Smooth muscle cell (in vitro differentiated cells): Measurements from ENCODE around the gene SLC30A7. TPM values are rescaled to one million over a fixed set of nuclear protein-coding genes. Genes with fewer than 3 reads are reported as not detected.

ENCODE experiments used
- DNase-seq: peaks from one replicate; lab custom pipeline; 2025; ENCODE audit not compliant: unreplicated experiment; lab: John Stamatoyannopoulos, UW
- H2AFZ ChIP-seq: fragments of 200-600 bp; sonication (generic); 2 replicates; pipeline ENCODE4 v1.6.0; 2016; ENCODE audit warnings: antibody characterized with exemption, low read depth, mild to moderate bottlenecking
- H3F3A ChIP-seq: fragments of 200-600 bp; sonication (generic); 2 replicates; pipeline ENCODE4 v1.6.0; 2017; ENCODE audit warnings: antibody characterized with exemption, low read depth
- H3K27ac ChIP-seq: fragments of 200-600 bp; sonication (generic); 2 replicates; pipeline ENCODE4 v1.5.1; 2016; ENCODE audit warnings: low read depth, mild to moderate bottlenecking
- H3K27me3 ChIP-seq: fragments of 200-600 bp; sonication (generic); 2 replicates; pipeline ENCODE4 v1.6.1; 2016; ENCODE audit warnings: low read depth, mild to moderate bottlenecking
- H3K36me3 ChIP-seq: fragments of 200-600 bp; sonication (generic); 2 replicates; pipeline ENCODE4 v1.5.1; 2016; ENCODE audit warnings: low read depth
- H3K4me1 ChIP-seq: fragments of 200-600 bp; sonication (generic); 2 replicates; pipeline ENCODE4 v1.5.1; 2016; ENCODE audit warnings: low read depth
- H3K4me2 ChIP-seq: fragments of 200-600 bp; sonication (generic); 2 replicates; pipeline ENCODE4 v1.6.0; 2016; ENCODE audit warnings: mild to moderate bottlenecking
- H3K4me3 ChIP-seq: fragments of 200-600 bp; sonication (generic); 2 replicates; pipeline ENCODE4 v1.5.1; 2016; ENCODE audit warnings: mild to moderate bottlenecking
- H3K79me2 ChIP-seq: fragments of 200-600 bp; sonication (generic); 2 replicates; pipeline ENCODE4 v1.6.0; 2016; ENCODE audit warnings: low read depth, mild to moderate bottlenecking
- H3K9ac ChIP-seq: fragments of 200-600 bp; sonication (generic); 2 replicates; pipeline ENCODE4 v1.6.0; 2016; ENCODE audit warnings: low read depth
- H3K9me3 ChIP-seq: fragments of 200-600 bp; sonication (generic); replicated peaks from 2 replicates; pipeline ENCODE4 v1.5.1; 2016; ENCODE audit warnings: low read depth
- H4K20me1 ChIP-seq: fragments of 200-600 bp; sonication (generic); 2 replicates; pipeline ENCODE4 v1.6.0; 2016; ENCODE audit warnings: low read depth
- CTCF ChIP-seq: fragments of 200-600 bp; sonication (generic); IDR thresholded peaks from 2 replicates; pipeline ENCODE4 v1.5.1; 2017; ENCODE audit warnings: borderline replicate concordance, mild to moderate bottlenecking, antibody characterized with exemption; ENCODE audit not compliant: insufficient read depth, poor library complexity, severe bottlenecking
- WGBS: methylation state at CpG from one replicate; pipeline ENCODE4 v1.1.7; 2016; ENCODE audit warnings: low lambda C conversion rate; 5-methylcytosine and 5-hydroxymethylcytosine counted together
- polyA plus RNA-seq: library from polyadenylated mRNA; unstranded; fragments of >200 nt; fragmentation: Nextera tagmentation; extraction: Ambion mirVana; gene quantifications from 2 replicates; pipeline ENCODE4 v1.2.1, GENCODE V29; 2016
- total RNA-seq: library from RNA; depleted of rRNA; stranded (reverse); fragments of >200 nt; gene quantifications from 2 replicates; pipeline ENCODE4 v1.2.3, GENCODE V29; 2014

SLC30A7 gene
- total and polyA plus RNA-seq, 2 experiments from 2014 or later = 22.0 to 59.0 TPM

GRCh38 chr1:101005183-101005582, 109.3 kb downstream of the SLC30A7 start:
- 97% methylated on average over 1 of the region's 1 CpG for WGBS
- Histone ChIP-seq H3K27me3 (no peaks in the 10 kb centered on the region), H3K4me2 (no peak overlapping the region), H2AFZ (no peak overlapping the region), H3K4me1 (no peaks in the 10 kb centered on the region), H3F3A (no peaks in the 10 kb centered on the region), H3K4me3 (no peak overlapping the region), H3K27ac (no peak overlapping the region), H4K20me1 (no peaks in the 10 kb centered on the region), H3K36me3 (no peaks in the 10 kb centered on the region), H3K9ac (no peak overlapping the region), H3K9me3 (no peaks in the 10 kb centered on the region), H3K79me2 (no peaks in the 10 kb centered on the region)
- no peak for DNase-seq
- TF ChIP-seq CTCF = no peak

GRCh38 chr1:101005871-101006270, 110.0 kb downstream of the SLC30A7 start:
- no peak for DNase-seq
- H4K20me1 ChIP-seq = no peaks in the 10 kb centered on the region
- H3K27ac ChIP-seq = no peak overlapping the region
- H3K79me2 ChIP-seq = no peaks in the 10 kb centered on the region
- H3K9ac ChIP-seq = no peak overlapping the region
- H3F3A ChIP-seq = no peaks in the 10 kb centered on the region
- no peak overlapping the region for H2AFZ ChIP-seq
- WGBS = 99% methylated on average over 4 of the region's 4 CpGs
- no peaks in the 10 kb centered on the region for H3K4me1 ChIP-seq
- H3K9me3 ChIP-seq = no peaks in the 10 kb centered on the region
- no peak overlapping the region for H3K4me3 ChIP-seq
- H3K4me2 ChIP-seq = no peak overlapping the region
- H3K27me3 ChIP-seq = no peaks in the 10 kb centered on the region
- no peaks in the 10 kb centered on the region for H3K36me3 ChIP-seq
- no peak for TF ChIP-seq CTCF

GRCh38 chr1:101006553-101006952, 110.7 kb downstream of the SLC30A7 start:
- no peaks in the 10 kb centered on the region for H3K4me1 ChIP-seq
- H3K9me3 ChIP-seq = no peaks in the 10 kb centered on the region
- H3K27ac ChIP-seq = no peak overlapping the region
- H3K79me2 ChIP-seq = no peaks in the 10 kb centered on the region
- 90% methylated on average over 2 of the region's 2 CpGs for WGBS
- no peaks in the 10 kb centered on the region for H3F3A ChIP-seq
- H3K4me3 ChIP-seq = no peak overlapping the region
- TF ChIP-seq CTCF = no peak
- H3K4me2 ChIP-seq = no peak overlapping the region
- no peak for DNase-seq
- H4K20me1 ChIP-seq = no peaks in the 10 kb centered on the region
- H3K27me3 ChIP-seq = no peaks in the 10 kb centered on the region
- H3K36me3 ChIP-seq = no peaks in the 10 kb centered on the region
- no peak overlapping the region for H2AFZ ChIP-seq
- H3K9ac ChIP-seq = no peak overlapping the region

- Histone ChIP-seq H3K9ac (no peak overlapping the region), H3K9me3 (no peaks in the 10 kb centered on the region), H3K27me3 (no peaks in the 10 kb centered on the region), H3K4me3 (no peak overlapping the region), H3K36me3 (no peaks in the 10 kb centered on the region), H3F3A (no peaks in the 10 kb centered on the region), H4K20me1 (no peaks in the 10 kb centered on the region), H2AFZ (no peak overlapping the region), H3K79me2 (no peaks in the 10 kb centered on the region), H3K4me1 (no peaks in the 10 kb centered on the region), H3K27ac (no peak overlapping the region), H3K4me2 (no peak overlapping the region)
- WGBS = 92% methylated on average over 3 of the region's 3 CpGs
- no peak for DNase-seq
- no peak for TF ChIP-seq CTCF
Measured at GRCh38 chr1:101008229-101008834, 112.4 kb downstream of the SLC30A7 start.
